ENCODE data around the gene BLOC1S6.

BLOC1S6 gene

GRCh38 chr15:45588219-45588875 is 1.2 kb downstream of the BLOC1S6 start:
- DNase-seq (ENCODE audit: low spot score): no peak

- DNase-seq (ENCODE audit: low spot score): no peak
These were observed 2.1 kb downstream of the BLOC1S6 start for GRCh38 chr15:45589256-45589655.

GRCh38 chr15:45594319-45594718 is 7.1 kb downstream of the BLOC1S6 start:
- DNase-seq (ENCODE audit: low spot score): no peak

GRCh38 chr15:45594835-45595530 is 7.8 kb downstream of the BLOC1S6 start:
- no peak for DNase-seq (ENCODE audit: low spot score)

GRCh38 chr15:45603881-45604280 is 16.7 kb downstream of the BLOC1S6 start:
- DNase-seq (ENCODE audit: low spot score): no peak

- no peak for DNase-seq (ENCODE audit: low spot score)
These were observed 17.1 kb downstream of the BLOC1S6 start for GRCh38 chr15:45604326-45604725.

- no peak for DNase-seq (ENCODE audit: low spot score)
These were observed 19.2 kb downstream of the BLOC1S6 start for GRCh38 chr15:45606413-45606812.

- no peak for DNase-seq (ENCODE audit: low spot score)
These were observed 19.7 kb downstream of the BLOC1S6 start for GRCh38 chr15:45606841-45607240.

GRCh38 chr15:45611305-45611704 is 24.1 kb downstream of the BLOC1S6 start:
- DNase-seq (ENCODE audit: low spot score): no peak

- DNase-seq (ENCODE audit: low spot score): peak; percentile 44
These were observed 25.7 kb downstream of the BLOC1S6 start for GRCh38 chr15:45612790-45613415.

GRCh38 chr15:45616901-45617323 is 29.7 kb downstream of the BLOC1S6 start:
- no peak for DNase-seq (ENCODE audit: low spot score)

- DNase-seq (ENCODE audit: low spot score): no peak
These were observed 31.6 kb downstream of the BLOC1S6 start for GRCh38 chr15:45618813-45619212.

GRCh38 chr15:45628136-45628535 is 41.0 kb downstream of the BLOC1S6 start:
- no peak for DNase-seq (ENCODE audit: low spot score)

- DNase-seq (ENCODE audit: low spot score): no peak
These were observed 43.9 kb downstream of the BLOC1S6 start for GRCh38 chr15:45630917-45631691.

GRCh38 chr15:45631776-45632175 is 44.6 kb downstream of the BLOC1S6 start:
- DNase-seq (ENCODE audit: low spot score): no peak

GRCh38 chr15:45634432-45635190 is 47.4 kb downstream of the BLOC1S6 start, which contains the start of gene SQOR:
Gene SQOR, plus strand, starts transcription at chr15:45635029. Its CDS starts 23,895 bp downstream, at chr15:45658924.
- peak; percentile 40 for DNase-seq (ENCODE audit: low spot score)

GRCh38 chr15:45635191-45635638 is 48.0 kb downstream of the BLOC1S6 start:
- no peak for DNase-seq (ENCODE audit: low spot score)

GRCh38 chr15:45635763-45636292 is 48.6 kb downstream of the BLOC1S6 start:
- DNase-seq (ENCODE audit: low spot score): no peak

- no peak for DNase-seq (ENCODE audit: low spot score)
These were observed 50.0 kb downstream of the BLOC1S6 start for GRCh38 chr15:45637141-45637540.

- peak; percentile 44 for DNase-seq (ENCODE audit: low spot score)
These were observed 50.4 kb downstream of the BLOC1S6 start for GRCh38 chr15:45637552-45638033.

GRCh38 chr15:45640616-45641015 is 53.4 kb downstream of the BLOC1S6 start:
- no peak for DNase-seq (ENCODE audit: low spot score)

All from D341Med (cell line).